Heart left ventricle (tissue), 16 donors: ENCODE results near the gene GTPBP10. TPM values are rescaled to one million over a fixed set of nuclear protein-coding genes. Genes with fewer than 3 reads are reported as not detected.

Source experiments
- ATAC-seq, 4 donors: fragments of 200-7000 bp; cut with Tn5 transposase; one replicate each; pipeline ENCODE4 v1.9.1; 2020 to 2022; ENCODE audit warnings: moderate library complexity in 4 of 4, mild to moderate bottlenecking in 3 of 4, moderate number of reproducible peaks in 1 of 4
- DNase-seq, 5 donors: peaks; one replicate each; pipeline ENCODE4 v3.0.0-alpha.2; 2020
- H3K27ac ChIP-seq, 12 donors: fragments of 200-600 bp; sonication (generic) in 4 of 12; one replicate each; pipeline versions ENCODE4 v1.5.0 to v1.8.0; 2016 to 2022; ENCODE audit warnings: mild to moderate bottlenecking in 2 of 12
- H3K27me3 ChIP-seq, 9 donors: fragments of 200-600 bp; sonication (generic) in 2 of 9; one replicate each; pipeline versions ENCODE4 v1.5.1 to v1.8.0; 2016 to 2022; ENCODE audit warnings: mild to moderate bottlenecking in 3 of 9
- H3K36me3 ChIP-seq, 9 donors: fragments of 200-600 bp; sonication (generic) in 2 of 9; one replicate each; pipeline versions ENCODE4 v1.5.0 to v1.8.0; 2018 to 2022; ENCODE audit warnings: mild to moderate bottlenecking in 2 of 9
- H3K4me1 ChIP-seq, 12 donors: fragments of 200-600 bp; sonication (generic) in 4 of 12; one replicate each; pipeline versions ENCODE4 v1.5.0 to v1.8.0; 2016 to 2022; ENCODE audit warnings: mild to moderate bottlenecking in 3 of 12
- H3K4me3 ChIP-seq, 12 donors: fragments of 200-600 bp; sonication (generic) in 4 of 12; one replicate each; pipeline versions ENCODE4 v1.5.0 to v1.8.0; 2017 to 2022; ENCODE audit warnings: mild to moderate bottlenecking in 9 of 12, moderate library complexity in 4 of 12
- H3K9me3 ChIP-seq, 12 donors: fragments of 200-600 bp; sonication (generic) in 4 of 12; one replicate each; pipeline versions ENCODE4 v1.5.0 to v1.8.0; 2016 to 2022; ENCODE audit warnings: mild to moderate bottlenecking in 1 of 12
- POLR2A ChIP-seq, 2 donors: fragments of 450-650 bp; IDR thresholded peaks; one replicate each; pipeline ENCODE4 v1.6.1; 2017; ENCODE audit warnings: antibody characterized with exemption in 2 of 2, mild to moderate bottlenecking in 2 of 2, moderate library complexity in 2 of 2
- WGBS, 4 donors: extraction: QIAGEN DNeasy Blood & Tissue Kit in 2 of 4; methylation state at CpG; one replicate each; pipeline versions ENCODE4 v1.1.5 to v1.1.7; 2013 to 2018; 5-methylcytosine and 5-hydroxymethylcytosine counted together
- intact Hi-C, 10 donors: fragments of 100-400 bp; cut with DNase I; formaldehyde crosslinking; loops; one replicate each; pipeline versions ENCODE4 v1.11.1 to v1.14.2; 2022
- polyA plus RNA-seq, 2 donors: library from polyadenylated mRNA; stranded (reverse); fragments of 200-250 nt; gene quantifications; one replicate each; pipeline ENCODE4 v1.2.3, GENCODE V29; 2013
- total RNA-seq, 9 donors: library from RNA; depleted of rRNA in 2 of 9; stranded (reverse); fragments of >200 nt in 2 of 9; fragmentation: NEBNext Ultra II Directional in 3 of 9; extraction: Animal tissue kit (Norgen Biotek cat#: 25700) in 3 of 9; gene quantifications; one replicate each; pipeline versions ENCODE4 v1.1.0 to v1.2.4, GENCODE V29; 2016 to 2023
- TF ChIP-seq, protein P1 (sequence below), 12 donors: fragments of 200-600 bp; sonication (generic) in 4 of 12; IDR thresholded peaks; one replicate each; pipeline versions ENCODE4 v1.5.0 to v1.8.0; 2018 to 2022; ENCODE audit warnings: antibody characterized with exemption in 12 of 12, mild to moderate bottlenecking in 5 of 12
- donor health status: ischemic (EF 13 %, LVEDD 7.1; RV severe dilation, severe dysfunction).
- donor health status: healthy with polysubstance abuse.
- donor health status: DM: no; HTN: yes; CAD: no.
- donor health status: DM: no; HTN: no; CAD: no.
- donor health status: ischemic (EF 25% LVEDD 6.9; RV normal size, moderate dysfunction).
- donor health status: ischemic (EF 25% LVEDD 5.7; RV mildly dilated, moderate dysfunction).
- donor health status: healthy.
- donor health status: DM: yes; HTN: yes; CAD: no.
- donor health status: ischemic (EF 35%, LVEDD 5.7; RV mildly dilated, moderate dysfunction).
- donor health status: nonischemic (EF 11% LVEDD 7.7; RV severe dilation, severe dysfunction).
- donor health status: DM: yes; HTN: yes; CAD: no.
- donor health status: PGD.
- donor health status: ischemic (EF 29% LVEDD 5.4; RV normal size, mild dysfunction).
- donor health status: nonischemic (EF 23%, LVEDD 6.1; RV moderate dilation, normal function).

GTPBP10 gene
- total and polyA plus RNA-seq, 11 donors, result 8.2 to 28.4 (median 19.6) TPM

- Histone ChIP-seq H3K4me1 (peaks cover 0 to 48% (median 11%) of the 10 kb centered on the region in 12 donors), H3K4me3 (peak overlapping the region in 9 of 12 donors; percentile 71 to 87 (median 80)), H3K27me3 (no peaks in the 10 kb centered on the region), H3K36me3 (peaks cover 0 to 47% (median 14%) of the 10 kb centered on the region in 9 donors), H3K27ac (peak overlapping the region; percentile 14 to 97 (median 94)), H3K9me3 (peaks cover 0 to 3% (median 0%) of the 10 kb centered on the region in 12 donors)
- TF ChIP-seq, protein P1, sequence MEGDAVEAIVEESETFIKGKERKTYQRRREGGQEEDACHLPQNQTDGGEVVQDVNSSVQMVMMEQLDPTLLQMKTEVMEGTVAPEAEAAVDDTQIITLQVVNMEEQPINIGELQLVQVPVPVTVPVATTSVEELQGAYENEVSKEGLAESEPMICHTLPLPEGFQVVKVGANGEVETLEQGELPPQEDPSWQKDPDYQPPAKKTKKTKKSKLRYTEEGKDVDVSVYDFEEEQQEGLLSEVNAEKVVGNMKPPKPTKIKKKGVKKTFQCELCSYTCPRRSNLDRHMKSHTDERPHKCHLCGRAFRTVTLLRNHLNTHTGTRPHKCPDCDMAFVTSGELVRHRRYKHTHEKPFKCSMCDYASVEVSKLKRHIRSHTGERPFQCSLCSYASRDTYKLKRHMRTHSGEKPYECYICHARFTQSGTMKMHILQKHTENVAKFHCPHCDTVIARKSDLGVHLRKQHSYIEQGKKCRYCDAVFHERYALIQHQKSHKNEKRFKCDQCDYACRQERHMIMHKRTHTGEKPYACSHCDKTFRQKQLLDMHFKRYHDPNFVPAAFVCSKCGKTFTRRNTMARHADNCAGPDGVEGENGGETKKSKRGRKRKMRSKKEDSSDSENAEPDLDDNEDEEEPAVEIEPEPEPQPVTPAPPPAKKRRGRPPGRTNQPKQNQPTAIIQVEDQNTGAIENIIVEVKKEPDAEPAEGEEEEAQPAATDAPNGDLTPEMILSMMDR (IDR thresholded peaks at IDR 0.05), result no peak
- no peak for TF ChIP-seq POLR2A (IDR thresholded peaks at IDR 0.05)
- no peak for DNase-seq
- WGBS, 4 donors, result 78 to 89% (median 82%) methylated on average over 4 of the region's 4 CpGs
- no peak for ATAC-seq
- intact Hi-C loops, result loop anchor here in 5 of 10 donors (5.0 to 10.0 kb wide), 2 partner anchors 57 to 60 kb away; partner anchors contain the start of gene GTPBP10 (in 5 of the 5)
Measured at GRCh38 chr7:90404777-90405176, 58.3 kb downstream of the GTPBP10 start.

DNA sequence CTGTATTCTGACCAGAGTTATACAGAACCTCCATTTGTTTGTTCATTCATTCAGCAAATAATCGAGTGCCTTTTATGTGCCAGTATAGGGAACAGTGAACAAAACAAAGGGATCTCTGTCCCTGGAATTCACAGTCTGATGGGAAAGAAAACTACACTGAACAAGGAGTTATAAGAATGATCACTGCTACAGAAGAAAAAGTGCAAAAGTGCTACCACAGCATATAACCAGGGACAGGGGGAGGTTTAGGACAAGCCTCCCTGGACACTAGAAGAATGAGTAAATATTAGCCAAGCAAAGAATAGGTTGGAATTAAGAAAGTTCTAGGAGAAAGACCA, 60.9 kb downstream of the GTPBP10 start:
- Histone ChIP-seq H3K4me3 (no peak overlapping the region), H3K4me1 (peaks cover 0 to 70% (median 22%) of the 10 kb centered on the region in 12 donors), H3K27ac (peak overlapping the region in 6 of 12 donors; percentile 73 to 97 (median 94)), H3K9me3 (no peaks in the 10 kb centered on the region), H3K36me3 (peaks cover 0 to 64% (median 21%) of the 10 kb centered on the region in 9 donors), H3K27me3 (no peaks in the 10 kb centered on the region)
- DNase-seq (no peak), ATAC-seq (no peak)
- intact Hi-C loops, result loop anchor here in 3 of 10 donors (5.0 to 10.0 kb wide), 2 partner anchors 60 to 63 kb away; partner anchors contain the start of gene GTPBP10 (in 3 of the 3)
- WGBS, 4 donors, result 86 to 93% (median 91%) methylated on average over 1 of the region's 1 CpG
- TF ChIP-seq POLR2A (IDR thresholded peaks at IDR 0.05), result no peak
- TF ChIP-seq, protein P1 (IDR thresholded peaks at IDR 0.05), result no peak

GRCh38 chr7:90408142-90408541, 61.6 kb downstream of the GTPBP10 start:
- intact Hi-C loops, result loop anchor here in 3 of 10 donors (5.0 to 10.0 kb wide), 2 partner anchors 61 to 63 kb away; partner anchors contain the start of gene GTPBP10 (in 3 of the 3)
- 89 to 98% (median 95%) methylated on average over 1 of the region's 1 CpG for WGBS, 4 donors
- H3K4me1 ChIP-seq, result peaks cover 0 to 77% (median 21%) of the 10 kb centered on the region in 12 donors

GRCh38 chr7:90409667-90410066, 63.2 kb downstream of the GTPBP10 start:
- WGBS, 4 donors, result 49 to 66% (median 60%) methylated on average over 3 of the region's 3 CpGs
- Histone ChIP-seq H3K27ac (peak overlapping the region in 3 of 12 donors; percentile 5 to 67 (median 30)), H3K36me3 (peaks cover 0 to 84% (median 30%) of the 10 kb centered on the region in 9 donors), H3K27me3 (no peaks in the 10 kb centered on the region), H3K4me3 (no peak overlapping the region), H3K4me1 (peaks cover 0 to 72% (median 14%) of the 10 kb centered on the region in 12 donors), H3K9me3 (no peaks in the 10 kb centered on the region)
- peak in 3 of 4 donors; percentile 19 to 61 (median 59) for ATAC-seq
- no peak for DNase-seq
- intact Hi-C loops, result loop anchor here in 3 of 10 donors (5.0 to 10.0 kb wide), 2 partner anchors 62 to 65 kb away; partner anchors contain the start of gene GTPBP10 (in 3 of the 3)
- TF ChIP-seq, protein P1 (IDR thresholded peaks at IDR 0.05), result no peak
- no peak for TF ChIP-seq POLR2A (IDR thresholded peaks at IDR 0.05)

More at GRCh38 chr7:90408142-90408541, 61.6 kb downstream of the GTPBP10 start:
- H3K36me3 ChIP-seq, result peaks cover 0 to 71% (median 27%) of the 10 kb centered on the region in 9 donors
- H3K9me3 ChIP-seq, result no peaks in the 10 kb centered on the region
- TF ChIP-seq, protein P1 (IDR thresholded peaks at IDR 0.05), result no peak
- TF ChIP-seq POLR2A (IDR thresholded peaks at IDR 0.05), result no peak
- peak overlapping the region in 1 of 12 donors; percentile 96 for H3K27ac ChIP-seq
- H3K4me3 ChIP-seq, result no peak overlapping the region
- ATAC-seq (no peak), DNase-seq (no peak)
- H3K27me3 ChIP-seq, result no peaks in the 10 kb centered on the region
